Neural progenitor cell (in vitro differentiated cells): ENCODE measurements around the gene SFXN5. TPM values are rescaled to one million over a fixed set of nuclear protein-coding genes. Genes with fewer than 3 reads are reported as not detected.

Experiments
- DNase-seq: peaks from one replicate; pipeline ENCODE4 v3.0.0-alpha.2; 2016; ENCODE audit warnings: low spot score
- H2AFZ ChIP-seq: fragments of 200-600 bp; sonication (generic); replicated peaks from 2 replicates; pipeline ENCODE4 v1.6.1; 2016; ENCODE audit warnings: antibody characterized with exemption
- H3F3A ChIP-seq: fragments of 200-600 bp; sonication (generic); 2 replicates; pipeline ENCODE4 v1.6.1; 2016; ENCODE audit warnings: antibody characterized with exemption, low read depth
- H3K27ac ChIP-seq: fragments of 200-600 bp; sonication (generic); 2 replicates; pipeline ENCODE4 v1.5.1; 2016; ENCODE audit warnings: mild to moderate bottlenecking
- H3K27me3 ChIP-seq: fragments of 200-600 bp; sonication (generic); 2 replicates; pipeline ENCODE4 v1.6.1; 2016; ENCODE audit warnings: mild to moderate bottlenecking, moderate library complexity
- H3K36me3 ChIP-seq: fragments of 200-600 bp; sonication (generic); 2 replicates; pipeline ENCODE4 v1.5.1; 2016
- H3K4me1 ChIP-seq: fragments of 200-600 bp; sonication (generic); 2 replicates; pipeline ENCODE4 v1.6.1; 2016; ENCODE audit warnings: mixed run types
- H3K4me2 ChIP-seq: fragments of 200-600 bp; sonication (generic); 2 replicates; pipeline ENCODE4 v1.6.1; 2016
- H3K4me3 ChIP-seq: fragments of 200-600 bp; sonication (generic); 2 replicates; pipeline ENCODE4 v1.5.1; 2016
- H3K79me2 ChIP-seq: fragments of 200-600 bp; sonication (generic); 2 replicates; pipeline ENCODE4 v1.6.1; 2016; ENCODE audit warnings: low read depth
- H3K9ac ChIP-seq: fragments of 200-600 bp; sonication (generic); 2 replicates; pipeline ENCODE4 v1.6.1; 2016
- H3K9me3 ChIP-seq: fragments of 200-600 bp; sonication (generic); 2 replicates; pipeline ENCODE4 v1.5.1; 2016; ENCODE audit warnings: low read depth
- H4K20me1 ChIP-seq: fragments of 200-600 bp; sonication (generic); 2 replicates; pipeline ENCODE4 v1.6.1; 2016; ENCODE audit warnings: low read depth
- H3K27ac Mint-ChIP-seq: 3 replicates; pipeline ENCODE4 v1.8.0; 2021; ENCODE audit warnings: mixed read lengths
- H3K27me3 Mint-ChIP-seq: 2 replicates; pipeline ENCODE4 v1.8.0; 2022; ENCODE audit warnings: low read depth, mild to moderate bottlenecking, inconsistent platforms, moderate library complexity, mixed read lengths; ENCODE audit not compliant: insufficient read depth
- H3K36me3 Mint-ChIP-seq: 3 replicates; pipeline ENCODE4 v1.8.0; 2021; ENCODE audit warnings: mixed read lengths
- H3K4me1 Mint-ChIP-seq: 3 replicates; pipeline ENCODE4 v1.8.0; 2021; ENCODE audit warnings: mixed read lengths
- H3K4me3 Mint-ChIP-seq: 3 replicates; pipeline ENCODE4 v1.8.0; 2021; ENCODE audit warnings: mild to moderate bottlenecking, moderate library complexity, mixed read lengths
- H3K9me3 Mint-ChIP-seq: 3 replicates; pipeline ENCODE4 v1.8.0; 2020; ENCODE audit warnings: mixed read lengths
- CTCF ChIP-seq: fragments of 200-600 bp; sonication (generic); IDR thresholded peaks from 2 replicates; pipeline ENCODE4 v1.5.1; 2017; ENCODE audit warnings: antibody characterized with exemption, mild to moderate bottlenecking
- EZH2 ChIP-seq: fragments of 200-600 bp; sonication (generic); IDR thresholded peaks from 2 replicates; pipeline ENCODE4 v1.6.1; 2017; ENCODE audit warnings: antibody characterized with exemption, mild to moderate bottlenecking, moderate library complexity
- EZH2phosphoT487 ChIP-seq: fragments of 200-600 bp; sonication (generic); IDR thresholded peaks from 2 replicates; pipeline ENCODE4 v1.6.1; 2017; ENCODE audit warnings: antibody characterized with exemption
- total RNA-seq: library from RNA; depleted of rRNA; stranded (reverse); fragments of >200 nt; gene quantifications from 2 replicates; pipeline ENCODE4 v1.2.3, GENCODE V29; 2015; ENCODE audit warnings: low replicate concordance

The SFXN5 gene
- total RNA-seq, 1 donor from 2014 or later, result 3.4 TPM

GRCh38 chr2:73083886-73084800 lies 12.6 kb upstream of the SFXN5 start:
- Mint-ChIP-seq H3K27ac (no peak overlapping the region), H3K9me3 (no peaks in the 10 kb centered on the region), H3K4me1 (peaks cover 2% of the 10 kb centered on the region), H3K27me3 (peaks cover 4% of the 10 kb centered on the region), H3K36me3 (peaks cover 1% of the 10 kb centered on the region), H3K4me3 (no peak overlapping the region)
- H3K36me3 ChIP-seq, result no peaks in the 10 kb centered on the region
- no peaks in the 10 kb centered on the region for H3K9me3 ChIP-seq
- H3K4me1 ChIP-seq, result peaks cover 9% of the 10 kb centered on the region
- H3K4me2 ChIP-seq, result no peak overlapping the region
- H2AFZ ChIP-seq, result no peak overlapping the region
- DNase-seq, result no peak
- H4K20me1 ChIP-seq, result peaks cover 5% of the 10 kb centered on the region
- TF ChIP-seq EZH2phosphoT487 (no peak), CTCF (no peak), EZH2 (no peak)
- no peaks in the 10 kb centered on the region for H3K27me3 ChIP-seq
- no peaks in the 10 kb centered on the region for H3F3A ChIP-seq
- no peak overlapping the region for H3K9ac ChIP-seq
- H3K27ac ChIP-seq, result no peak overlapping the region
- H3K79me2 ChIP-seq, result no peaks in the 10 kb centered on the region
- no peak overlapping the region for H3K4me3 ChIP-seq

GRCh38 chr2:73082523-73083410 lies 11.3 kb upstream of the SFXN5 start:
- no peak overlapping the region for H3K4me3 ChIP-seq
- Mint-ChIP-seq H3K9me3 (no peaks in the 10 kb centered on the region), H3K36me3 (peaks cover 3% of the 10 kb centered on the region), H3K4me3 (no peak overlapping the region), H3K27me3 (peaks cover 6% of the 10 kb centered on the region), H3K27ac (no peak overlapping the region), H3K4me1 (peaks cover 2% of the 10 kb centered on the region)
- H3K4me2 ChIP-seq, result no peak overlapping the region
- no peaks in the 10 kb centered on the region for H3F3A ChIP-seq
- H3K36me3 ChIP-seq, result no peaks in the 10 kb centered on the region
- H4K20me1 ChIP-seq, result peaks cover 5% of the 10 kb centered on the region
- H3K27ac ChIP-seq, result no peak overlapping the region
- H3K9me3 ChIP-seq, result no peaks in the 10 kb centered on the region
- H2AFZ ChIP-seq, result no peak overlapping the region
- DNase-seq, result no peak
- TF ChIP-seq CTCF (no peak), EZH2phosphoT487 (no peak), EZH2 (no peak)
- H3K4me1 ChIP-seq, result peaks cover 9% of the 10 kb centered on the region
- no peaks in the 10 kb centered on the region for H3K79me2 ChIP-seq
- H3K9ac ChIP-seq, result no peak overlapping the region
- H3K27me3 ChIP-seq, result no peaks in the 10 kb centered on the region

- H3K36me3 Mint-ChIP-seq, result peaks cover 3% of the 10 kb centered on the region
- no peak overlapping the region for H3K4me3 Mint-ChIP-seq
- no peak overlapping the region for H3K27ac ChIP-seq
- H4K20me1 ChIP-seq, result peaks cover 5% of the 10 kb centered on the region
- DNase-seq, result peak; percentile 28
- no peaks in the 10 kb centered on the region for H3K27me3 ChIP-seq
- H3K4me2 ChIP-seq, result no peak overlapping the region
- H3K27me3 Mint-ChIP-seq, result peaks cover 7% of the 10 kb centered on the region
- H2AFZ ChIP-seq, result no peak overlapping the region
- no peaks in the 10 kb centered on the region for H3F3A ChIP-seq
- peaks cover 9% of the 10 kb centered on the region for H3K4me1 ChIP-seq
- H3K36me3 ChIP-seq, result no peaks in the 10 kb centered on the region
- no peaks in the 10 kb centered on the region for H3K9me3 ChIP-seq
- H3K27ac Mint-ChIP-seq, result no peak overlapping the region
- H3K79me2 ChIP-seq, result no peaks in the 10 kb centered on the region
- H3K4me3 ChIP-seq, result no peak overlapping the region
- H3K9ac ChIP-seq, result no peak overlapping the region
- TF ChIP-seq EZH2phosphoT487 (no peak), EZH2 (no peak), CTCF (no peak)
- H3K4me1 Mint-ChIP-seq, result peaks cover 2% of the 10 kb centered on the region
- no peaks in the 10 kb centered on the region for H3K9me3 Mint-ChIP-seq
Measured at GRCh38 chr2:73081181-73081671, 9.7 kb upstream of the SFXN5 start.
